Hepatocyte (in vitro differentiated cells): ENCODE data around the gene NKRF.

ENCODE experiments used
- CTCF ChIP-seq: fragments of 200-600 bp; sonication (generic); IDR thresholded peaks from 2 replicates; pipeline ENCODE4 v1.5.1; 2016; ENCODE audit warnings: antibody characterized with exemption, mild to moderate bottlenecking; ENCODE audit not compliant: poor library complexity
- EZH2 ChIP-seq: fragments of 200-600 bp; sonication (generic); IDR thresholded peaks from 2 replicates; pipeline ENCODE4 v1.6.1; 2016; ENCODE audit warnings: antibody characterized with exemption, mild to moderate bottlenecking, borderline replicate concordance

DNA sequence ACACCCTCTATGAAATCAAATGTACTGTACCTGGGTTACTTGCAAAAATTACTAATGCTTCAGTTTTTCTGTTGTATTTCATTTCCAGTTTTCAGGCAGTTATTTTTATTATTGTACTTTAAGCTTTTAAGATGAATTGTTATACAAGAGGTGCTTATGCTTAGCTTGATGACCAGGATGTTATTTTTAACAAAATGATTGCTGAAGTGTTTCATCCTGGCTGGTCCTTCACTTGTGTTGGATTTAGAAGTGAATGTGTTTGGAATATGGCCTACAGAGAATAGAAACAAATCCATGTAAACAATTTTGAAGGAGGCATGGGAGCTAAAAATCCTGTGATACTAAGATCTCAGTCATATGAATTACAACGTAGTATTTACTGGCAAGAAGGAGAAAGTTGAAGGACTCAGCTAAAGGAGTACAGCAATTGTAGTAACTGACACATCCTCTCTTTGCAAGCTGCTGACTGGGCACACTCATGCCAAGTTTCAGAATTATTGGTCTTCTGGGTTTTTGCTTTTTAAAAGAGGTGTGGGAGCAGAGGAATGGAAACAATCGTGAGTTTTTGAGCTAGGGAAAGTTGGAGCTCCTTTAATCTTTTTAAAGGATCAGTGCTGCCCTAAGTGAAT lies 22.7 kb downstream of the NKRF start:
- no peak for TF ChIP-seq CTCF
- no peak for TF ChIP-seq EZH2
